ENCODE measurements around the gene RAB3D.
"Not testable (repeated sequence)": the region's sequence is repeated elsewhere in the genome, so short reads cannot be mapped to it uniquely, and the experiment has no call there.

RAB3D gene

GRCh38 chr19:11349171-11349570, 9.7 kb upstream of the RAB3D start:
- Histone ChIP-seq H3K27me3 (ENCODE audit: control insufficient read depth, insufficient read depth, low read length) (no peaks in the 10 kb centered on the region), H3K36me3 (ENCODE audit: control insufficient read depth, insufficient read depth, low read length) (no peaks in the 10 kb centered on the region), H3K4me3 (ENCODE audit: low read depth, low read length) (no peak overlapping the region), H3K9ac (ENCODE audit: low read length) (no peak overlapping the region), H3K9me3 (ENCODE audit: control insufficient read depth, insufficient read depth, low read depth, low read length) (peaks cover 7% of the 10 kb centered on the region), H3K4me1 (ENCODE audit: control insufficient read depth, insufficient read depth, low read length) (peaks cover 4% of the 10 kb centered on the region), H3K27ac (ENCODE audit: low read depth, low read length) (no peak overlapping the region)

GRCh38 chr19:11347546-11348039, 8.1 kb upstream of the RAB3D start:
- Histone ChIP-seq H3K9ac (ENCODE audit: low read length) (no peak overlapping the region), H3K36me3 (ENCODE audit: control insufficient read depth, insufficient read depth, low read length) (0 out of 2 replicates have a peak, but pooled peaks cover 3% of the 10 kb centered on the region), H3K4me3 (ENCODE audit: low read depth, low read length) (no peak overlapping the region), H3K27ac (ENCODE audit: low read depth, low read length) (no peak overlapping the region), H3K27me3 (ENCODE audit: control insufficient read depth, insufficient read depth, low read length) (no peaks in the 10 kb centered on the region), H3K4me1 (ENCODE audit: control insufficient read depth, insufficient read depth, low read length) (peaks cover 4% of the 10 kb centered on the region), H3K9me3 (ENCODE audit: control insufficient read depth, insufficient read depth, low read depth, low read length) (peaks cover 7% of the 10 kb centered on the region)

- Histone ChIP-seq H3K27me3 (ENCODE audit: control insufficient read depth, insufficient read depth, low read length) (no peaks in the 10 kb centered on the region), H3K9ac (ENCODE audit: low read length) (peak within 1 kb of the TSS; percentile 65), H3K9me3 (ENCODE audit: control insufficient read depth, insufficient read depth, low read depth, low read length) (peaks cover 10% of the 10 kb centered on the region), H3K36me3 (ENCODE audit: control insufficient read depth, insufficient read depth, low read length) (peaks cover 11% of the 10 kb centered on the region), H3K27ac (ENCODE audit: low read depth, low read length) (no peak within 1 kb of the TSS), H3K4me3 (ENCODE audit: low read depth, low read length) (peak within 1 kb of the TSS; percentile 96), H3K4me1 (ENCODE audit: control insufficient read depth, insufficient read depth, low read length) (peaks cover 4% of the 10 kb centered on the region; the same call in 1 of the 2 replicates)
Measured at GRCh38 chr19:11346104-11346940, 6.9 kb upstream of the RAB3D start, which contains the start of the genes CCDC159 and TMEM205. TSS of gene CCDC159 (plus strand) at chr19:11346519. CDS start at chr19:11346607, 88 bp downstream. TSS of gene TMEM205 (minus strand) at chr19:11346268. CDS start at chr19:11345619, 649 bp downstream.

- Histone ChIP-seq H3K36me3 (ENCODE audit: control insufficient read depth, insufficient read depth, low read length) (peaks cover 12% of the 10 kb centered on the region), H3K27me3 (ENCODE audit: control insufficient read depth, insufficient read depth, low read length) (no peaks in the 10 kb centered on the region), H3K9me3 (ENCODE audit: control insufficient read depth, insufficient read depth, low read depth, low read length) (peaks cover 11% of the 10 kb centered on the region), H3K4me1 (ENCODE audit: control insufficient read depth, insufficient read depth, low read length) (peaks cover 4% of the 10 kb centered on the region; the same call in 1 of the 2 replicates), H3K27ac (ENCODE audit: low read depth, low read length) (no peak overlapping the region), H3K4me3 (ENCODE audit: low read depth, low read length) (peak overlapping the region; percentile 96), H3K9ac (ENCODE audit: low read length) (peak overlapping the region; percentile 65)
Measured at GRCh38 chr19:11345122-11345803, 5.8 kb upstream of the RAB3D start.

GRCh38 chr19:11342429-11342828, 3.0 kb upstream of the RAB3D start:
- Histone ChIP-seq H3K4me1 (ENCODE audit: control insufficient read depth, insufficient read depth, low read length) (peaks cover 10% of the 10 kb centered on the region), H3K27me3 (ENCODE audit: control insufficient read depth, insufficient read depth, low read length) (no peaks in the 10 kb centered on the region), H3K9me3 (ENCODE audit: control insufficient read depth, insufficient read depth, low read depth, low read length) (peaks cover 4% of the 10 kb centered on the region; the same call in 1 of the 2 replicates)

GRCh38 chr19:11340099-11340467, 626 bp upstream of the RAB3D start:
- H3K4me1 ChIP-seq (ENCODE audit: control insufficient read depth, insufficient read depth, low read length); H3K27me3 ChIP-seq (ENCODE audit: control insufficient read depth, insufficient read depth, low read length); H3K4me3 ChIP-seq (ENCODE audit: low read depth, low read length); H3K9me3 ChIP-seq (ENCODE audit: control insufficient read depth, insufficient read depth, low read depth, low read length); H3K27ac ChIP-seq (ENCODE audit: low read depth, low read length); H3K9ac ChIP-seq (ENCODE audit: low read length): not testable (repeated sequence)
- H3K36me3 ChIP-seq (ENCODE audit: control insufficient read depth, insufficient read depth, low read length), result peaks cover 23% of the 10 kb centered on the region

More at GRCh38 chr19:11342429-11342828, 3.0 kb upstream of the RAB3D start:
- Histone ChIP-seq H3K27ac (ENCODE audit: low read depth, low read length) (no peak overlapping the region), H3K9ac (ENCODE audit: low read length) (no peak overlapping the region), H3K36me3 (ENCODE audit: control insufficient read depth, insufficient read depth, low read length) (peaks cover 12% of the 10 kb centered on the region), H3K4me3 (ENCODE audit: low read depth, low read length) (no peak overlapping the region)

- Histone ChIP-seq H3K9ac (ENCODE audit: low read length) (peak overlapping the region; percentile 55), H3K9me3 (ENCODE audit: control insufficient read depth, insufficient read depth, low read depth, low read length) (peaks cover 4% of the 10 kb centered on the region; the same call in 1 of the 2 replicates), H3K4me1 (ENCODE audit: control insufficient read depth, insufficient read depth, low read length) (peaks cover 7% of the 10 kb centered on the region; the same call in 1 of the 2 replicates), H3K27ac (ENCODE audit: low read depth, low read length) (no peak overlapping the region), H3K36me3 (ENCODE audit: control insufficient read depth, insufficient read depth, low read length) (peaks cover 27% of the 10 kb centered on the region), H3K4me3 (ENCODE audit: low read depth, low read length) (peak overlapping the region; percentile 79), H3K27me3 (ENCODE audit: control insufficient read depth, insufficient read depth, low read length) (no peaks in the 10 kb centered on the region)
Measured at GRCh38 chr19:11338569-11339253, 746 bp downstream of the RAB3D start.

GRCh38 chr19:11338121-11338520, 1.3 kb downstream of the RAB3D start:
- no peak overlapping the region for H3K4me3 ChIP-seq (ENCODE audit: low read depth, low read length)
- H3K9me3 ChIP-seq (ENCODE audit: control insufficient read depth, insufficient read depth, low read depth, low read length), result peaks cover 4% of the 10 kb centered on the region; the same call in 1 of the 2 replicates
- no peak overlapping the region for H3K27ac ChIP-seq (ENCODE audit: low read depth, low read length)
- no peaks in the 10 kb centered on the region for H3K27me3 ChIP-seq (ENCODE audit: control insufficient read depth, insufficient read depth, low read length)
- H3K4me1 ChIP-seq (ENCODE audit: control insufficient read depth, insufficient read depth, low read length), result peaks cover 7% of the 10 kb centered on the region; the same call in 1 of the 2 replicates
- no peak overlapping the region for H3K9ac ChIP-seq (ENCODE audit: low read length)
- H3K36me3 ChIP-seq (ENCODE audit: control insufficient read depth, insufficient read depth, low read length), result peaks cover 27% of the 10 kb centered on the region

GRCh38 chr19:11337080-11337479, 2.4 kb downstream of the RAB3D start:
- H3K9ac ChIP-seq (ENCODE audit: low read length), result no peak overlapping the region
- peaks cover 7% of the 10 kb centered on the region; the same call in 1 of the 2 replicates for H3K4me1 ChIP-seq (ENCODE audit: control insufficient read depth, insufficient read depth, low read length)
- no peak overlapping the region for H3K27ac ChIP-seq (ENCODE audit: low read depth, low read length)
- peaks cover 21% of the 10 kb centered on the region for H3K36me3 ChIP-seq (ENCODE audit: control insufficient read depth, insufficient read depth, low read length)
- H3K27me3 ChIP-seq (ENCODE audit: control insufficient read depth, insufficient read depth, low read length), result no peaks in the 10 kb centered on the region
- H3K9me3 ChIP-seq (ENCODE audit: control insufficient read depth, insufficient read depth, low read depth, low read length), result peaks cover 4% of the 10 kb centered on the region; the same call in 1 of the 2 replicates
- H3K4me3 ChIP-seq (ENCODE audit: low read depth, low read length), result no peak overlapping the region

GRCh38 chr19:11335449-11336146, 3.9 kb downstream of the RAB3D start:
- peaks cover 16% of the 10 kb centered on the region for H3K36me3 ChIP-seq (ENCODE audit: control insufficient read depth, insufficient read depth, low read length)
- peaks cover 7% of the 10 kb centered on the region; the same call in 1 of the 2 replicates for H3K4me1 ChIP-seq (ENCODE audit: control insufficient read depth, insufficient read depth, low read length)
- no peak overlapping the region for H3K4me3 ChIP-seq (ENCODE audit: low read depth, low read length)
- no peaks in the 10 kb centered on the region for H3K9me3 ChIP-seq (ENCODE audit: control insufficient read depth, insufficient read depth, low read depth, low read length)
- H3K27me3 ChIP-seq (ENCODE audit: control insufficient read depth, insufficient read depth, low read length), result no peaks in the 10 kb centered on the region
- no peak overlapping the region for H3K27ac ChIP-seq (ENCODE audit: low read depth, low read length)
- no peak overlapping the region for H3K9ac ChIP-seq (ENCODE audit: low read length)
